Stimulated activated CD8-positive, alpha-beta memory T cell treated with anti-CD3 and anti-CD28 coated beads, Interleukin-15, amount 100 ng/mL, for 24 hours (primary cell): Measurements from ENCODE around the gene LRRC40.
"Not testable (repeated sequence)": the region's sequence is repeated elsewhere in the genome, so short reads cannot be mapped to it uniquely, and the experiment has no call there.

Source experiments
- DNase-seq: peaks from one replicate; pipeline ENCODE4 v3.0.0-alpha.2; 2020; ENCODE audit warnings: low read depth

The LRRC40 gene

DNA sequence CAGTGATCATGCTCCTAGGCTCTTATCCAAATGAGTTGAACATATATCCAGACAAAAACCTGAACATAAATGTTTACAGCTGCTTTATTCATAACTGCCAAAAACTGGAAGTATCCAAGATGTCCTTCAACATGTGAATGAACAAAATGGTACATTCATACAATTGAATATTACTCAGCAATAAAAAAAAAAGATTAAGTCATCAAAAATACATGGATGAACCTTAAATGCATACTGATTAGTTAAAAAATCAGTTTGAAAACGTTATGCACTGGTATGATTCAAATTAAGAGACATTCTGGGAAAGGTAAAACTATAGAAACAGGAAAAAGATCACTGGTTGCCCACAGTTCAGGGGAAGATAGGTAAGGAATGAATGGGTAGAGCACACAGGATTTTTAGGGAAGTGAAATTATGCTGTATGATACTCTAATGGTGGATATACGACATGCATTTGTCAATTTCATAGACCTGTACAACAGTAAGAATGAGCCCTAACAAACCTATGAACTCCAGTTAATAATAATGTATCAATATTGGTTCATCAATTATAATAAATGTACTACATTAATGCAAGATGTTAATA lies 3.1 kb downstream of the LRRC40 start:
- DNase-seq = no peak

DNA sequence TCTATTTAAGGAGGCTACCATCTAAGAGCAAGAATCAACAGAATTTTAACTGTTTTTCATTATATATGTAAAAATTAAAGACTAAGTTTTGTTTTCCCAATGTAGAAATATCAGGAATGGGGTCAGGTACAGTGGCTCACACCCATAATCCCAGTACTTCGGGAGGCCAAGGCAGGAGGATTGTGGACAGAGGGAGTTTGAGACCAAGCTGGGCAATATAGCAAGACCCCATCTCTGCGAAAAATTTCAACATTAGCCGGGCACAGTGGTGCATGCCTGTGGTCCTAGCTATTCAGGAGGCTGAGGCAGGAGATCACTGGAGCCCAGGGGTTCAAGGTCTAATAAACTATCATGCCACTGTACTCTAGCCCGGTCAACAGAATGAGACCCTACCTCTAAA lies 5.3 kb downstream of the LRRC40 start:
- DNase-seq = no peak

DNA sequence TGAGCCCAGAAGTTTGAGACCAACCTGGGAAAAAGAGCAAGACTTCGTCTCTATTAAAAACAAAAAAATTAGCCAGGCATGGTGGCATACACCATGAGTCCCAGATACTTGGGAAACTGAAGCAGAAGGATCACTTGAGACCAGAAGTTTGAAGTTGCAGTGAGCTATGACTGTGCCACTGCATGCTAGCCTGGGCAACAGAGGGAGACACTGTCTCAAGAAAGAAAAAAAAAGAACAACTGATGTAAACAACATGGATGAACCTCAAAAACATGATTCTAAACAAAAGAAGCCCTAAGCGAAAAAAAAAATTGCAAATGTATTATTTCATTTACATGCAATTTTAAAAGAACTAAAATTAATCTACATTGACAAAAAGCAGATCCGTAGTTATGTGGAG lies 9.0 kb downstream of the LRRC40 start:
- no peak for DNase-seq

DNA sequence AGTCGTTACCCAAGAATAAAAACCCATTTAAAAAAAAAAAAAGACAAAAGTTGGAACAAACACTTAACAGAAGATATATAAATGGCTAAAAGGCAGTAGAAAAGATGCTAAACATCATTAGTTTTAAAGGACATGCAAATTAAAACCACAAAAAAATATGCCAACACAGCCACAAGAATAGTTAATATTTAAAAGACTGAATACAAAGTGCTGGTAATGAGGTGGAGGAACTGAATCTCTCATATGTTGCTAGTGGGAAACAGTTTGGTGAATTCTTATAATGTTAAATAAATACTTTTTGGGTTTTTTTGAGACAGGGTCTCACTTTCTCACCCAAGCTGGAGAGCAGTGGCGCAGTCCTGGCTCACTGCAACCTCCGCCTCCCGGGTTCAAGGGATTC lies 10.0 kb downstream of the LRRC40 start:
- no peak for DNase-seq

DNA sequence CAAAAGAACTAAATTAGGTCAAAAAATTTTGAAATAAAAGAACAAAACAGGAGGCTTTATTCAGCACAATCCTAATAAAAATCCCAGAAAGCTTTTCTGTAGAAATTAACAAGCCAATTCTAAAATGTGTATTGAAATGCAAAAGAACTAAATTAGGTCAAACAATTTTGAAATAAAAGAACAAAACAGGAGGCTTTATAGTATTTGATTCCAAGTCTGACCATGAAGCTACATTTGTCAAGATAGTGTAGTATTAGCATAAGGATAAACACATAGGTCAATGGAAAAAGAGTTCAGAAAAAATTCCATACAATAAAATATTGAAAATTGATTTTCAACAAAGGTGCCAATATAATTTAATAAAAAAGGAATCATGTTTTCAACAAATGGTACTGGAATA lies 10.8 kb downstream of the LRRC40 start:
- DNase-seq = no peak

DNA sequence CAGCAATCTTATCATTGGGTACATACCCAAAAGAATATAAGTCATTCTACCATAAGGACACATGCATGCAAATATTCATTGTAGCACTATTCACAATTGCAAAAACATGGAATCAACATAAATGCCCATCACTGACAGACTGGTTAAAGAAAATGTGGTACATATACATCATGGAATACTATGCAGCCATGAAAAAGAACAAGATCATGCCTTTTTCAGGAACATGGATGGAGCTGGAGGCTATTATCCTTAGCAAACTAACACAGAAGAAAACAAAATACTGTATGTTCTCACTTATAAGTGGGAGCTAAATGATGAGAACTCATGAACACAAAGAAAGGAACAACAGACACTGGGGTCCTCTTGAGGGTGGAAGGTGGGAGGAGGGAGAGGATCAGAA lies 12.9 kb downstream of the LRRC40 start:
- DNase-seq = not testable (repeated sequence)

DNA sequence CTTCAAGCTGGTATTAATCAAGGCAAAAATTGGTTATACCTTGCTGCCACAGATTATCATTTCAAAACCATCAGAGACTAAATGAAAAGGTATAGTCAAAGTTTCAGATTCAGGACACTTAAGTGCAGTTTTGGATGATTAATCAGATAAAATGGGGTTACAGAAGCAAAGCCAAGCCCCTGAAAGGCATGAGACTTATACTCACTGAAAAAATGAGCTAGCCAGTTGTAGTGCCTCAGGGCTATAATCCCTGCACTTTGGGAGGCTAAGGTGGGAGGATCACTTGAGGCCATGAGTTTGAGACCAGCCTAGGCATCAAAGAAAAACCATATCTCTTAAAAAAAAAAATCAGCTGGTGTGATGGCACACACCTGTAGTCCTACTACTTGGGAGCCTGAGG lies 15.2 kb downstream of the LRRC40 start:
- no peak for DNase-seq

DNA sequence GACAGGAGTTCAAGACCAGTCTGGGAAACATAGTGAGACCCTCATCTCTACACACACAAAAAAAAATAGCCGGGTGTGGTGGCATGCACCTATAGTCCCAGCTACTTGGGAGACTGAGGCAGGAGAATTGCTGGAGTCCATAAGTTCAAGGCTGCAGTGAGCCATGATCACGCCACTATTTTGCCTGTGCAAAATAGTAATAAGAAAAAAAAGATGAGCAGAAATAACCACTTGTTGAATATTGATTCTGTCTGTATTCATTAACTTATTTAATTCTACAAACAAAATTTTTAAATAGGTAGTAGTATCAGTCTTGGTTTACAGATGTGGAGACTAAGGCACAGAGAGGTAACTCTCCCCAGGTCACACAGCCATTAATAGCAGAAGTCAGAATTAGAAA lies 16.9 kb downstream of the LRRC40 start:
- no peak for DNase-seq

DNA sequence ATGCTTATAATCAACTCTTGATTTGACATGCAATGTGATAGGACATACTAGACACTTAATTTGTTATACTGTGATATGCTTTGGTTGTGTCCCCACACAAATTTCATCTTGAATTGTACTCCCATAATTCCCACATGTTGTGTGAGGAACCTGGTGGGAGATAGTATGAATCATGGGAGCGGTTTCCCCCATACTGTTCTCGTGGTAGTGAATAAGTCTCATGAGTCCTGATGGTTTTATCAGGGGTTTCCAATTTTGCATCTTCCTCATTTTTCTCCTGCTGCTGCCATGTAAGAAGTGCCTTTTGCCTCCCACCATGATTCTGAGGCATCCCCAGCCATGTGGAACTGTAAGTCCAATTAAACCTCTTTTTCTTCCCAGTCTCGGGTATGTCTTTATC lies 20.2 kb downstream of the LRRC40 start:
- not testable (repeated sequence) for DNase-seq

DNA sequence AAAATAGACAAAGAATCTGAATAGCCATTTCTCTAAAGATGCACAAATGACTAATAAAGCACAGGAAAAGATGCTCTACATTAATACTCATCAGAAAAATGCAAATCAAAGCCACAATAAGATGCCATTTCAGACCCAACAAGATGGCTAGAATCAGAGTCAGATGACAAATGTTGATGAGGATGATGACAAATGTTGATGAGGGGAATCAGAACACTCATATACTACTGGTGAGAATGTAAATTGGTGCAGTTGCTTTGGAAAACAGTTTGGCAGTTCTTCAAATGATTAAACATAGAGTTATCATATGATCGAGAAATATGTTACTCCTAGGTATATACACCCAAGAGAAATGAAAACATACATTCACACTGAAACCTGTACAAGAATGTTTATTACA lies 33.9 kb downstream of the LRRC40 start:
- no peak for DNase-seq

DNA sequence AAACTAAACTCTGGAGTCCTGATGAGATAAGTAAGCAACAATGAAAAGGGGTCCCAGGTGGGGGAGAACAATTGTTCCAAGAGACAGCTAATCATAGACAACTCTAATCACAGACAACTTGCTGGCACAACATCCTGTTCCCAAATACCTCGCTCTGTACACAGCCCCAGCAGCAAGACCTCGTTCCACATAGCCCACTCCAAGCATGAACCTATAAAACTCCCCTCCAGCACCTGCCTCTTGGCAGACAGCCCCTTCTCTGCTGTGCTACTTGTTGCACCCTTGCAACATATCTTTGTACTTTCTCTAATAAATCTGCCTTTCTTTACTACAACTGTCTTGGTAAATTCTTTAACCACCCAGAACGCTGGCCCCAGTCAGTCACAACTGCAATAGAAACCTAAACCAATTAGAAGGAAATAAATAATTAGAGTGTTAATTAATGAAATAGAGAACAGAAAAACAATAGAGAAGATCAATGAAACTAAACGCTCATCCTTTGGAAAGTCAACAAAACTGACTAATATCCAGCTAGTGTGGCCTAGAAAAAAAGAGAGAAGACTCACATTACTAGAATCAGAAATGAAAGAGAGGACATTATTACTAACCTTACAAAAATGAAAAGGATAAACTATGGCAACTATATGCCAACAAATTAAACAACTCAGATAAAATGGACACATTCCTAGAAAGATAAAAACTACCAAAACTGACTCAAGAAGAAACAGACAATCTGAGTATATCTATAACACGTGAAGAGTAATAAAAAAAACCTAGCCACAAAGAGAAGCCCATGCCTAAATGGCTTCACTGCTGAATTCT lies 36.1 kb downstream of the LRRC40 start:
- DNase-seq = no peak

DNA sequence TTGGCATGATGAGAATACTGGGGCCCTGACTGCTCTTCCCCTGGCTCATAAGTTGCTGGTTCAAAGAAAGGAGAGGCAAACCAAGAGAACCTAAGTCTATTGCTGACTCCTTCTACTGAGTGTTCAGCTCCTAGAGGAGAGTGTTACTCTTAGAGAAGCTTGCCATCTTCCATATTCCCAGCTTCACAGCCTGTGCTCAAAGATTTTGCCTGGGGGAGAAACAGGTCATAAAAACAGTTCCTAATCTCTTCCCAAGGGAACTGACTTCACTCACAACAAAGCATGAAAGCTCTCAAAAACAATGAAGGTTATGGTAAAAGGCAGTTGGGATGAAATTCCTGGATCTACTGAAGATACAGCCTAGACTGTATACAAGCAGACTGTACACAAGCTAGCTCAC lies 37.1 kb downstream of the LRRC40 start:
- DNase-seq = no peak

DNA sequence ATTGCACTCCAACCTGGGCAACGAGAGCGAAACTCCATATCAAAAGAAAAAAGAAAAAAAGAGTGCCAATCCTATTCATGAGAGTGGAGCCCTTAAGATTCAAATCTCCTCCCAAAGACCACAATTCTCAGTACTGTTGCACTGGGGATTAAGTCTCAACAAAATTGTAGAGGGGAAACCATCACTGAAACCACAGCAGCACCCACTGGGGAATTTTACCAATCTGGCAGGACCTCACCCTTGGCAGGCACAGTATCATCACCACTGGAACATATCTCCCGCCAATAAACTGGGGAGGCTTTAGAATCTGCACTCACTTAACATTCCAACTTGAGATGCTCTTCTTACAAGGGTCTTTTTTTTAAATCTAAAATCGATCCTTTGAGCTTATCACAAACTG lies 41.0 kb downstream of the LRRC40 start:
- DNase-seq = no peak

DNA sequence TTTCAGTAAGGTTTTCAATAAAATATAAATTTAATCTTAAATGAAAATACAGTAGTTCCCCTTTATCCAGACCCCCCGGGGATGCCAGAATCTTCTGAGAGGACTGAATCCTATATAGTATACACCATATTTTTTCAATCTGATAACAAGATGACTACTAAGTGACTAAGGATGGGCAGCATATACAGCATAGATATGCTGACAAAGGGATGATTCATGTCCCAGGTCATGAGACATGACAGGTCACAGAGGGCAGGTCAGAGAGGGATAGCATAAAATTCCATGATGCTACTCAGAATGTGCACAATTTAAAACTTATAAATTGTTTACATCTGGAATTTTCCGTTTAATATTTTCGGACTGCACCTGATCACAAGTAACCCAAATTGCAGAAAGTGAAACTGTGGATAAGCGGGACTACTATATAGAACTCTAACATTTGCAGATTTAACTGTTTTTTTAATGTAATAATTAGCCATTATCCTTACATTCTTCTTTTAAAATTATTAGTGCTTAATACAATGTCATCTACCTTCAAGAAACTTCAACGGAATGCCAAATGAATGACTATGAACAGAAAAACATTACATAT lies 48.8 kb downstream of the LRRC40 start:
- no peak for DNase-seq

DNA sequence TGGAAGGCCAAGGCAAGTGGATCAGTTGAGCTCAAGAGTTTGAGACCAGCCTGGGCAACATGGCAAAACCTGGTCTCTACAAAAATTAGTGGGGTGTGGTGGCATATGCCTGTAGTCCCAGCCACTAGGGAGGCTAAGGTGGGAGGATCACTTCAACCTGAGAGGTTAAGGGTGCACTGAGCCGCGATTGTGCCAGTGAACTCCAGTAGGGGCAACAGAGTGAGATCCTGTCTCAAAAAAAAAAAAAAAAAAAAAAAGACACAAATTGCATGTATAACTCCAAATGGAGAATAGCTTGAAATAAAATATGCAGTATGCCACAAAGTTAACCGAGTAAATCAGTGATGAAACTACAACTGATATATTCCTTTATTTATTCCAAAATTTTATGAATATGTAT lies 51.6 kb downstream of the LRRC40 start:
- DNase-seq = no peak

DNA sequence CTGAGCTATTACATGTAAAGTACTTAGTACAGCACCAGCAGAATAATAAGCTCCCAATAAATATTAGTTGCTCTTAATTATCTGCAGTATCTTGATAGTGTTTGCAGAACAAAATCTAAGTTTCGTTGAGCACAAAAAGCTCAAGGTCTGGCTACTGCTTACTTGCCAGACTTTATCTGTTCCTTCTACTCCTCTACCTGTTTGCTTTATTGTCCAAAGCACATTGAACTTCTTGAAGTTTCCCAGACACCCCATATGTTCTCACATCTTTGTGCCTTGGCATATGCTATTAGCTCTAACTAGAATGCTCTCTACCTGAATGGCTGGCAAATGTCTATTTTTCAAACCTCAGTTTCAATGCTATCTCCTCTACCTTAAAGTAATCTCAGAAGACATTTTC lies 54.9 kb downstream of the LRRC40 start:
- no peak for DNase-seq

DNA sequence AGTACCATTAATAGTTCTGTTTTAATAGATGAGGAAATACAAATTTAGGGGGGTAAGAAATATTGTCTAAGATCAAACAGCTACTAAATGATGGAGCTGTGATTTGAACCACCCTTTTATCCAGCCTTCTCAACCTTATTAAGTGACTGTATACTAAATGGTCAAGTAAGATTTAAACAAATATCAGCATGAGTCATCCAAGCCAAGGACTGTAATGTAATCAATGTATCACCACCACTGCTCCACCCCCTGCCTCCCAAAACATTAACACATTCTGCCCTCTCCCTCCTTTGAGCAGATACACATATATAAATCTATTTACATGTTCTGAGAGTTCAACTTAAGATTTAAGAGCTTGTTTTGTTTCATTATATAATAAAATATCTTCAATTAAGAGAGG lies 58.9 kb downstream of the LRRC40 start:
- no peak for DNase-seq

DNA sequence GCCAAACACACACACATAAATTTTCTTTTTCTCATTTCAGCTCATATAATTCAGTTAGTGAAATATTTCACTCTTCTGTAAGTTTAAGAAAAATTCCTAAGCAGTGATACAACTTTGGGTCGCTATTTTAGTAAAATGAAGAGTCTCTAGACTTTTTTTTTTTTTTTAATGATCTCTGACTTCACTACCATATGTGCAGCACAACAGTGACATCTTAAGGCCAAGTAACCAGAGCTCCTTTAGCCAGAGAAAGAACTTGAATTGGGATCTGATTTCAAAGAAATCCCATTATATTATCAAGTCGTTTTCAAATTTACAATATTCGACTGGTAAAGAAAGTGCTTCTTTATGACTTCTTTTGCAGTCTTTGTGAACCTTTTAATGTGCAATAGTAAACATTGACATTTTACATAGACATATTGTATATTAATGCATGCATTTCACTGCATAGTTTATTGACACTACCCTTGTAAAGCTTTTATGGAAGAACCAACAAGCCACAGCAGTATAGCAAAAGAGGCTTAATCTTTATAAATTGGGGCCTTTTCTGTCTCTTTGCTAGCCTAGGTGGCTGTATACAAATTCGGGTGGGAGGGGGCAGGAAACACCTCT lies 62.2 kb downstream of the LRRC40 start:
- no peak for DNase-seq

DNA sequence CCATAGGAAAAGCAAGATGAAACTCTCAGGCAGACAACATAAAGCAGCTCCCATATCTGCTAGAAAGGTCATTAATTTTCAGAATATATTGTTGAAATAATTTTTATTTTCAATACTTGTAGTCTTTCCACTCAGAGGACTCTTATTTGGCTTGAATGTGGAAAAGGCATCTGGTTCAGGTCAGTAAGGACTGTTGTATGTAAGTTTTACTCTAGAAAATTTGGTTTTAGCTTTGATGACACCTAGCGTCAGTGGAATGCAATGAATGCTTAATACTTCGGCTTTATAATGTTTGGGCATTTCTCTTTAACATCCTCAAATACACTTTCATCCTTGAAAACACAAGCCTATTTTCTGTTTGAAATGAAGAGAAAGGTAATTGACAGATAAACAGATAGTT lies 63.3 kb downstream of the LRRC40 start:
- no peak for DNase-seq

DNA sequence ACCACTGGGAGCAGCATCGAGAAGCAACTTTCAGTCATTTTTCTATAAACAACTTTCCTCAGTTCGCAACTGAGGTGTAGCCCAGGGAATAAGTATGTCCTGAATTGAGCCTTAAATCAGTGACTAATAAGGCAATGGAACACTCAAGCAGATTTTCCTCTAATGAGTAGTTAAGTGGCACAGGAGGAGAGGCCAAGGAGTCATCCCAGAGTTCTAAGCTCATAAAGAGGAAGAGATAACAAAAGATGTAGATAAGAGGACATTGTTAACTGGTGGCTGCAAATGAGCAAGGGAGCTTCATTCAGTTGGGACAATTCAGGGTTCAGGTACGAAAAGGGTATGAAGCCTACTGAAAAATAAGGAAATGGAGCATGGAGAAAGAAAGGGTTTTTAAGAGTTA lies 64.5 kb downstream of the LRRC40 start:
- no peak for DNase-seq

DNA sequence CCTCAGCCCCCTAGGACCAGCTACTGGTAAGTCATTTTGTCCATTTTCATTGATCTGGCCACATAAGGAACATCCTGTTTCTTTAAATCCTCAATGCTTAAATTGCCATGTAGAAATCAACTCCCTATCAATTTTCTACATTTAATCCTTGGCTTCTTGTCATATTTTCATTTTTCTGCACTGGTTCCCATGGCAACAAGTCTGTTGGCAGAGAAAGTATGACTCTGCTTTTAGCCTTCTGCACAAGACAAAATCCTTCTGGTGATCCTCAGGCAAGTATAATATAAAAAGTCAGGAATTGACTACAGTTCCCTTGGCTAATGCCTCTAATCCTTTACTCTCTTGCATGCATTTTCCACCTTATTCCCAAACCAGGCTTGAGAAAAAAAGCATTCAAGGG lies 65.0 kb downstream of the LRRC40 start:
- no peak for DNase-seq

DNA sequence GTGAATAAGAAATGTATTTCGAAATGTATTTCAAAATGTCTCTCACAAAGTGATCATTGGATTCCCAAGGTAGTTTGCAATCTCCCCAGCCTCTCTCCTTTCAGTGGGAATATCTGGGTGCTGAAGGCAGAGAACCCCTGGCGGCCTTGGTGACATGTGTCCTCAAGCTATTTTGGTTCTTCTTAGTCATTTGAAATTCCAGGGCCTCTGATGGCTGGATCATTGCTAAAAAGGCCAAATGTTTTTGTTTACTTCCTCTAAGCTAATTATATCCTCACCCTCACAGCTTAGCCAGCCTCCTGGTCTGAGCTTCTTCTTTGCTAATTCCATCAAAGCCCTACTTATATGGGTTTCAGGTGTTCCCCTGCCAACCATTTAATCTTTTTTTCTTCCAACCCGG lies 71.2 kb downstream of the LRRC40 start:
- DNase-seq = no peak

DNA sequence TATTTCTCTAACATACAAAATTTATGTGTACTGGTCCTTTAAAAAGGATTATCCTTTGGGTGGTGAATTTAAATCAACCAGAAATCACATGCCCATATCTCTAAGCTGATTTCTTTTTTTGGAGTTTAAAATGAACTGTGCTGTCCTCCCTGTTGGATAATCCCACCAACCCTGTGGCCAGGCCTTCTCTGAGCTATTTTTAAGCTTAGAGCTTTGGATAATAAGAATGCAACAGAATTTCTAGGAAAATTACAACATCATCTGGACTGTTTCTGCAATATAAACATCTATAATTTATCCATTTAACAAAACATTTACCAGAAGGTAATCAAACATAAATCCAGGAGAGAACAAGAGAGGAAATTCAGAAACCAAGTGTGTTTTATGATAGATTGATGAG lies 88.3 kb downstream of the LRRC40 start:
- DNase-seq = no peak
